ENCODE results near the gene AFAP1. TPM values are rescaled to one million over a fixed set of nuclear protein-coding genes. Genes with fewer than 3 reads are reported as not detected.
A peak's percentile ranks its signal among the peaks of the same experiment; 100 is the strongest.

Gene AFAP1
- total RNA-seq, 1 donor from 2014 or later: 19.3 TPM

- no peak for DNase-seq (ENCODE audit: low read depth in 2 of 2)
Observed at GRCh38 chr4:7788193-7788592, 151.5 kb downstream of the AFAP1 start.

- DNase-seq (ENCODE audit: low read depth in 2 of 2): no peak
Observed at GRCh38 chr4:7787681-7788141, 151.9 kb downstream of the AFAP1 start.

- DNase-seq (ENCODE audit: low read depth in 2 of 2): no peak
Observed at GRCh38 chr4:7787067-7787466, 152.6 kb downstream of the AFAP1 start.

- no peak for DNase-seq (ENCODE audit: low read depth in 2 of 2)
Observed at GRCh38 chr4:7786517-7786916, 153.1 kb downstream of the AFAP1 start.

GRCh38 chr4:7786040-7786439, 153.6 kb downstream of the AFAP1 start:
- no peak for DNase-seq (ENCODE audit: low read depth in 2 of 2)

GRCh38 chr4:7785017-7785416, 154.6 kb downstream of the AFAP1 start:
- peak; percentile 65 to 95 for DNase-seq (ENCODE audit: low read depth in 2 of 2)

- DNase-seq (ENCODE audit: low read depth in 2 of 2): no peak
Observed at GRCh38 chr4:7784131-7784870, 155.4 kb downstream of the AFAP1 start.

GRCh38 chr4:7783541-7783940, 156.1 kb downstream of the AFAP1 start:
- no peak for DNase-seq (ENCODE audit: low read depth in 2 of 2)

- no peak for DNase-seq (ENCODE audit: low read depth in 2 of 2)
Observed at GRCh38 chr4:7782783-7783182, 156.9 kb downstream of the AFAP1 start.

GRCh38 chr4:7781993-7782392, 157.7 kb downstream of the AFAP1 start:
- DNase-seq (ENCODE audit: low read depth in 2 of 2): peak in 1 of 2 donors; percentile 42

- peak; percentile 78 to 93 for DNase-seq (ENCODE audit: low read depth in 2 of 2)
Observed at GRCh38 chr4:7781366-7781765, 158.3 kb downstream of the AFAP1 start.

GRCh38 chr4:7780751-7781348, 158.8 kb downstream of the AFAP1 start:
- DNase-seq (ENCODE audit: low read depth in 2 of 2): no peak

GRCh38 chr4:7779432-7779768, 160.3 kb downstream of the AFAP1 start:
- DNase-seq (ENCODE audit: low read depth in 2 of 2): no peak

GRCh38 chr4:7778510-7779431, 160.9 kb downstream of the AFAP1 start:
- DNase-seq (ENCODE audit: low read depth in 2 of 2): no peak

GRCh38 chr4:7777871-7778509, 161.7 kb downstream of the AFAP1 start:
- no peak for DNase-seq (ENCODE audit: low read depth in 2 of 2)

- DNase-seq (ENCODE audit: low read depth in 2 of 2): no peak
Observed at GRCh38 chr4:7777017-7777710, 162.5 kb downstream of the AFAP1 start.

- no peak for DNase-seq (ENCODE audit: low read depth in 2 of 2)
Observed at GRCh38 chr4:7775396-7775795, 164.3 kb downstream of the AFAP1 start.

GRCh38 chr4:7774301-7775294, 165.1 kb downstream of the AFAP1 start:
- DNase-seq (ENCODE audit: low read depth in 2 of 2): no peak

GRCh38 chr4:7773401-7774180, 166.1 kb downstream of the AFAP1 start:
- DNase-seq (ENCODE audit: low read depth in 2 of 2): no peak
